ENCODE results near the gene ZMYND19. TPM values are rescaled to one million over a fixed set of nuclear protein-coding genes. Genes with fewer than 3 reads are reported as not detected.

ZMYND19 gene
- total and polyA plus RNA-seq, 2 of the 8 experiments (the other 6 are each of a cell fraction or from before 2014, with no cell fraction given): 42.4 to 58.7 TPM

- FAIRE-seq: no peak
Measured at GRCh38 chr9:137634016-137634415, 43.7 kb upstream of the ZMYND19 start.

More at GRCh38 chr9:137634016-137634415, 43.7 kb upstream of the ZMYND19 start:
- Histone ChIP-seq H4K8ac (ENCODE audit: extremely low read depth, insufficient read depth, low read length) (no peak overlapping the region), H3K56ac (replicated peaks; ENCODE audit: insufficient read length, low read depth, low read length) (no peak overlapping the region), H2BK15ac (ENCODE audit: low read length) (no peak overlapping the region), H2BK120ac (replicated peaks; ENCODE audit: low read depth, low read length) (no peak overlapping the region), H2AK5ac (ENCODE audit: low read depth, low read length) (no peak overlapping the region), H2BK20ac (ENCODE audit: low read length) (no peak overlapping the region), H4K20me1 (replicated peaks in 1 of 2; ENCODE audit: control insufficient read depth in 1 of 2, insufficient read depth in 2 of 2, low read length in 2 of 2) (peaks cover 19 to 22% of the 10 kb centered on the region in 2 experiments), H2BK12ac (ENCODE audit: low read depth, low read length) (no peak overlapping the region), H3K9ac (replicated peaks in 1 of 4; ENCODE audit: extremely low read depth in 1 of 4, low read depth in 3 of 4, low read length in 3 of 4) (no peak overlapping the region), H3K36me3 (ENCODE audit: control insufficient read depth in 2 of 4, insufficient read depth in 4 of 4, low read length in 3 of 4) (no peaks in the 10 kb centered on the region; a peak in 1 of 8 replicates), H3K23ac (ENCODE audit: insufficient read length) (no peak overlapping the region), H3K4me1 (replicated peaks in 1 of 4; ENCODE audit: control insufficient read depth in 3 of 4, insufficient read depth in 4 of 4, low read length in 3 of 4) (peaks cover 0 to 9% (median 5%) of the 10 kb centered on the region in 4 experiments; a peak in 5 of 7 replicates), H3K4ac (replicated peaks; ENCODE audit: insufficient read length, low read depth, low read length) (no peak overlapping the region), H3K9me3 (ENCODE audit: insufficient read depth in 2 of 2, low read depth in 1 of 2, low read length in 1 of 2) (no peaks in the 10 kb centered on the region), H3K14ac (ENCODE audit: insufficient read length) (no peak overlapping the region), H3K79me2 (ENCODE audit: control insufficient read depth in 1 of 2, insufficient read depth in 2 of 2, low read length in 2 of 2) (peaks cover 36 to 96% of the 10 kb centered on the region in 2 experiments), H4K5ac (ENCODE audit: insufficient read length, low read depth, low read length) (no peak overlapping the region), H3K23me2 (ENCODE audit: low read depth, low read length) (no peaks in the 10 kb centered on the region), H3K79me1 (ENCODE audit: low read depth, low read length) (peaks cover 21% of the 10 kb centered on the region), H3K4me2 (ENCODE audit: insufficient read depth in 1 of 2, low read depth in 2 of 2, low read length in 2 of 2) (no peak overlapping the region), H2BK5ac (ENCODE audit: low read depth, low read length) (no peak overlapping the region), H4K91ac (replicated peaks; ENCODE audit: insufficient read length, low read length) (no peak overlapping the region), H3K27ac (ENCODE audit: low read depth, low read length) (no peak overlapping the region), H3K27me3 (replicated peaks in 1 of 4; ENCODE audit: control insufficient read depth in 3 of 4, extremely low read depth in 1 of 4, insufficient read depth in 3 of 4, low read length in 3 of 4) (no peaks in the 10 kb centered on the region), H3K4me3 (ENCODE audit: extremely low read depth in 1 of 4, insufficient read depth in 2 of 4, low read depth in 3 of 4, low read length in 4 of 4) (no peak overlapping the region), H3K18ac (ENCODE audit: extremely low read depth, low read length) (no peak overlapping the region), H2AFZ (ENCODE audit: low read length) (no peak overlapping the region)
- DNase-seq (ENCODE audit: low read depth in 1 of 2, low spot score in 2 of 2): no peak
- TF ChIP-seq BCL11A (IDR thresholded peaks at IDR 0.05; ENCODE audit: low read depth in 2 of 2, low read length in 2 of 2) (no peak), MAX (IDR thresholded peaks at IDR 0.05) (no peak), SIRT6 (IDR thresholded peaks at IDR 0.05; ENCODE audit: low read length) (no peak)
- ChIA-PET POLR2A (ENCODE audit: partially characterized antibody) (no interaction called here), CTCF (ENCODE audit: partially characterized antibody) (interaction anchor here (1.1 kb wide), 1 partner anchor 24 kb away, joined by 4 read pairs; no protein-coding TSS in a partner anchor)
- 77% methylated on average over 5 of the region's 5 CpGs; no CpG with 5 or more reads in 1 of the 2 experiments for WGBS, 2 experiments (ENCODE audit: extremely low coverage in 1 of 2, insufficient coverage in 1 of 2, insufficient read length in 1 of 2, insufficient replicate concordance in 2 of 2, low coverage in 1 of 2, low lambda C conversion rate in 2 of 2, missing lambda C conversion rate in 1 of 2)

All from H1 (cell line).